ENCODE measurements around the gene TBC1D22A. TPM values are rescaled to one million over a fixed set of nuclear protein-coding genes. Genes with fewer than 3 reads are reported as not detected.

TBC1D22A gene
- total RNA-seq, 1 donor from 2014 or later, result 24.2 TPM

GRCh38 chr22:47080100-47080499 lies 317.6 kb downstream of the TBC1D22A start:
- H3K4me3 Mint-ChIP-seq (ENCODE audit: unreplicated experiment), result no peak overlapping the region
- peaks cover 27% of the 10 kb centered on the region for H3K36me3 Mint-ChIP-seq (ENCODE audit: low read depth, unreplicated experiment)
- no peak for TF ChIP-seq EZH2 (IDR thresholded peaks at IDR 0.05; ENCODE audit: insufficient read depth, low read length)
- TF ChIP-seq, protein P1, sequence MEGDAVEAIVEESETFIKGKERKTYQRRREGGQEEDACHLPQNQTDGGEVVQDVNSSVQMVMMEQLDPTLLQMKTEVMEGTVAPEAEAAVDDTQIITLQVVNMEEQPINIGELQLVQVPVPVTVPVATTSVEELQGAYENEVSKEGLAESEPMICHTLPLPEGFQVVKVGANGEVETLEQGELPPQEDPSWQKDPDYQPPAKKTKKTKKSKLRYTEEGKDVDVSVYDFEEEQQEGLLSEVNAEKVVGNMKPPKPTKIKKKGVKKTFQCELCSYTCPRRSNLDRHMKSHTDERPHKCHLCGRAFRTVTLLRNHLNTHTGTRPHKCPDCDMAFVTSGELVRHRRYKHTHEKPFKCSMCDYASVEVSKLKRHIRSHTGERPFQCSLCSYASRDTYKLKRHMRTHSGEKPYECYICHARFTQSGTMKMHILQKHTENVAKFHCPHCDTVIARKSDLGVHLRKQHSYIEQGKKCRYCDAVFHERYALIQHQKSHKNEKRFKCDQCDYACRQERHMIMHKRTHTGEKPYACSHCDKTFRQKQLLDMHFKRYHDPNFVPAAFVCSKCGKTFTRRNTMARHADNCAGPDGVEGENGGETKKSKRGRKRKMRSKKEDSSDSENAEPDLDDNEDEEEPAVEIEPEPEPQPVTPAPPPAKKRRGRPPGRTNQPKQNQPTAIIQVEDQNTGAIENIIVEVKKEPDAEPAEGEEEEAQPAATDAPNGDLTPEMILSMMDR (IDR thresholded peaks at IDR 0.05; ENCODE audit: insufficient read depth, low read depth, low read length), result no peak
- H3K4me1 Mint-ChIP-seq (ENCODE audit: low read depth, unreplicated experiment), result no peaks in the 10 kb centered on the region
- Histone ChIP-seq H3K4me1 (ENCODE audit: insufficient read depth, low read length) (no peaks in the 10 kb centered on the region), H4K20me1 (ENCODE audit: insufficient read depth, low read length) (no peaks in the 10 kb centered on the region), H3K4me3 (ENCODE audit: insufficient read depth, low read depth, low read length) (no peak overlapping the region), H2AFZ (ENCODE audit: low read depth, low read length) (no peak overlapping the region), H3K9ac (ENCODE audit: low read length) (no peak overlapping the region), H3K79me2 (ENCODE audit: insufficient read depth, low read length) (no peaks in the 10 kb centered on the region), H3K36me3 (ENCODE audit: insufficient read depth, low read length) (no peaks in the 10 kb centered on the region), H3K27me3 (ENCODE audit: insufficient read depth, low read length) (no peaks in the 10 kb centered on the region), H3K9me3 (ENCODE audit: insufficient read depth, low read depth, low read length) (peaks cover 5% of the 10 kb centered on the region), H3K27ac (ENCODE audit: low read depth, low read length) (no peak overlapping the region), H3K4me2 (ENCODE audit: low read length) (no peak overlapping the region)
- DNase-seq (ENCODE audit: low read depth), result no peak
- H3K9me3 Mint-ChIP-seq (ENCODE audit: unreplicated experiment), result peaks cover 8% of the 10 kb centered on the region
- no peak for FAIRE-seq
- H3K27me3 Mint-ChIP-seq (ENCODE audit: low read depth, unreplicated experiment), result no peaks in the 10 kb centered on the region
- H3K27ac Mint-ChIP-seq (ENCODE audit: unreplicated experiment), result no peak overlapping the region

DNA sequence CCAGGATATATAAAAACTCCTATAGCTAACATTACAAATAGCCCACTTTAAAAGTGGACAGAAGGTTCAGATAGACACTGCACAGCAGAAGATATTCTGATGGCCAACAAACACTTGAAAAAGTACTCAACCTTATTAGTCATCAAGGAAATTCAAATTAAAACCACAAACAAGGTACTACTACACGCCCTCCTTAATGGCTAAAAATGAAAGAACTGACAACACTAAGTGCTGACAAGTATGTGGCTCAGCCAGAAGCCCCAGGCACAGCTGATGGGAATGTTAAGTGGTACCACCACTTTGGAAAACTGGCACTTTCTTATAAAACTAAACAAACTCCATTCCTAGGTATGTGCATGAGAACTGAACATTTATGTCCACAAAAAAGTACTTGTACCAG lies 320.1 kb downstream of the TBC1D22A start:
- FAIRE-seq (no peak), DNase-seq (ENCODE audit: low read depth) (no peak)
- Mint-ChIP-seq H3K27ac (ENCODE audit: unreplicated experiment) (no peak overlapping the region), H3K27me3 (ENCODE audit: low read depth, unreplicated experiment) (no peaks in the 10 kb centered on the region), H3K4me1 (ENCODE audit: low read depth, unreplicated experiment) (no peaks in the 10 kb centered on the region), H3K36me3 (ENCODE audit: low read depth, unreplicated experiment) (peaks cover 15% of the 10 kb centered on the region), H3K9me3 (ENCODE audit: unreplicated experiment) (peaks cover 5% of the 10 kb centered on the region), H3K4me3 (ENCODE audit: unreplicated experiment) (no peak overlapping the region)
- Histone ChIP-seq H3K4me1 (ENCODE audit: insufficient read depth, low read length) (no peaks in the 10 kb centered on the region), H3K9me3 (ENCODE audit: insufficient read depth, low read depth, low read length) (peaks cover 5% of the 10 kb centered on the region), H3K4me3 (ENCODE audit: insufficient read depth, low read depth, low read length) (no peak overlapping the region), H3K36me3 (ENCODE audit: insufficient read depth, low read length) (no peaks in the 10 kb centered on the region), H3K27me3 (ENCODE audit: insufficient read depth, low read length) (no peaks in the 10 kb centered on the region), H4K20me1 (ENCODE audit: insufficient read depth, low read length) (no peaks in the 10 kb centered on the region), H2AFZ (ENCODE audit: low read depth, low read length) (no peak overlapping the region), H3K79me2 (ENCODE audit: insufficient read depth, low read length) (no peaks in the 10 kb centered on the region), H3K27ac (ENCODE audit: low read depth, low read length) (no peak overlapping the region), H3K4me2 (ENCODE audit: low read length) (no peak overlapping the region), H3K9ac (ENCODE audit: low read length) (no peak overlapping the region)
- TF ChIP-seq EZH2 (IDR thresholded peaks at IDR 0.05; ENCODE audit: insufficient read depth, low read length), result no peak
- TF ChIP-seq, protein P1 (IDR thresholded peaks at IDR 0.05; ENCODE audit: insufficient read depth, low read depth, low read length), result no peak

- H3K36me3 Mint-ChIP-seq (ENCODE audit: low read depth, unreplicated experiment), result peaks cover 10% of the 10 kb centered on the region
- H3K27me3 Mint-ChIP-seq (ENCODE audit: low read depth, unreplicated experiment), result no peaks in the 10 kb centered on the region
- FAIRE-seq, result no peak
Measured at GRCh38 chr22:47083379-47083986, 321.0 kb downstream of the TBC1D22A start.

More at GRCh38 chr22:47083379-47083986, 321.0 kb downstream of the TBC1D22A start:
- Mint-ChIP-seq H3K4me3 (ENCODE audit: unreplicated experiment) (no peak overlapping the region), H3K4me1 (ENCODE audit: low read depth, unreplicated experiment) (peaks cover under 1% of the 10 kb centered on the region), H3K9me3 (ENCODE audit: unreplicated experiment) (peaks cover 5% of the 10 kb centered on the region), H3K27ac (ENCODE audit: unreplicated experiment) (peak overlapping the region; percentile 26)
- no peaks in the 10 kb centered on the region for H3K36me3 ChIP-seq (ENCODE audit: insufficient read depth, low read length)
- H3K9me3 ChIP-seq (ENCODE audit: insufficient read depth, low read depth, low read length), result peaks cover 2% of the 10 kb centered on the region
- no peak overlapping the region for H3K27ac ChIP-seq (ENCODE audit: low read depth, low read length)
- peaks cover under 1% of the 10 kb centered on the region for H4K20me1 ChIP-seq (ENCODE audit: insufficient read depth, low read length)
- no peak for DNase-seq (ENCODE audit: low read depth)
- H3K4me2 ChIP-seq (ENCODE audit: low read length), result no peak overlapping the region
- no peak overlapping the region for H3K9ac ChIP-seq (ENCODE audit: low read length)
- H2AFZ ChIP-seq (ENCODE audit: low read depth, low read length), result no peak overlapping the region
- no peaks in the 10 kb centered on the region for H3K4me1 ChIP-seq (ENCODE audit: insufficient read depth, low read length)
- no peak for TF ChIP-seq EZH2 (IDR thresholded peaks at IDR 0.05; ENCODE audit: insufficient read depth, low read length)
- TF ChIP-seq, protein P1 (IDR thresholded peaks at IDR 0.05; ENCODE audit: insufficient read depth, low read depth, low read length), result no peak
- no peak overlapping the region for H3K4me3 ChIP-seq (ENCODE audit: insufficient read depth, low read depth, low read length)
- no peaks in the 10 kb centered on the region for H3K79me2 ChIP-seq (ENCODE audit: insufficient read depth, low read length)
- H3K27me3 ChIP-seq (ENCODE audit: insufficient read depth, low read length), result no peaks in the 10 kb centered on the region

All from astrocyte (in vitro differentiated cells and primary cell).